ENCODE measurements around the gene ADAMTS6.
A peak's percentile ranks its signal among the peaks of the same experiment; 100 is the strongest.

The ADAMTS6 gene

DNA sequence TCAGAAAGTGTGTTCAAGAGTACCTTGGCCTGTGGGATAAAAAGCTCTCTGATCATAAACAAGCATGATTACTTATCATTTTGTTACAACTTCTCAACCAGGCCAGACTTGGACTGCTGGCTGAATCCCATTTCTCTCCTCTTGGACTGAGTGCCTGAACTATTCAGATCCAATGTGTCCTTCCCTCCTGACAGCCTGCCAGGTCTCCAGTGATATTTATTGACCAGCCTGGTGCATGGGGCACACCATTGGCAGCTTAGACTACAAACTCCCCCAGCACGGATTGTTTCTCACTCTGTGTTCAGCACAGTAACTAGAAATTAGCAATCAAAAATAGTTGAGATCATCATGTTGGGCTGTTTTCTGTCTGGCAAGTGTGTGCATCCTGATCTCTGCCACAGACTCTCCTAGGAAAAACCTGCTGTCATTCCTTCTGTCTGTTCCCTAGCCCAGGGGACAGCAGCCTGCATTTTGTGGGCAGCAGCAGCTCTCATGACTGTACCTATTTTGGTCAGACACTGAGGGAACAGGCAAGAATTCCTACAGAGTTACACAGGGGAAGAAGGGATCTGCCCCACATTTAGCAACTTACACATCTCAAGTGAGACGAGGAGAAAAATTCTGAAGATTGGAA is 348.1 kb downstream of the ADAMTS6 start:
- no peak for DNase-seq

DNA sequence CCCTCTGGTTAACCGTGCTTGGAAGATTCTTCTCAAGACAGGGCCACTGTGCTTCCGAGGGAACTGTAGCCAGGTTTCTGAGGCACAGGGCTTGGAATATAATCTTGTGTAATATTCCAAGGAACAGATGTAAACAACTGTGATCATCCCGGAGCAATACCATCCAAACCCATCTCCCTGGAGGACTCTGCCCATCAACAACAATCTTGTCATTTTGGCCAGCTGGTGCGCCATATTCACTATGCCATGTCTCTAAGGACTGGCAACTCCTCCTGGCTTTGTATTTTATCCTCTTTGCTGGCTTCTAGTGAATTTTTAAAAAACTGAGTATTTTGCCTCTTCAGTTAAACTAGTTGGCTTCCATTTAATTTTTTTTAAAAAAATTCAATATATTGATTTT is 349.3 kb downstream of the ADAMTS6 start:
- no peak for DNase-seq

DNA sequence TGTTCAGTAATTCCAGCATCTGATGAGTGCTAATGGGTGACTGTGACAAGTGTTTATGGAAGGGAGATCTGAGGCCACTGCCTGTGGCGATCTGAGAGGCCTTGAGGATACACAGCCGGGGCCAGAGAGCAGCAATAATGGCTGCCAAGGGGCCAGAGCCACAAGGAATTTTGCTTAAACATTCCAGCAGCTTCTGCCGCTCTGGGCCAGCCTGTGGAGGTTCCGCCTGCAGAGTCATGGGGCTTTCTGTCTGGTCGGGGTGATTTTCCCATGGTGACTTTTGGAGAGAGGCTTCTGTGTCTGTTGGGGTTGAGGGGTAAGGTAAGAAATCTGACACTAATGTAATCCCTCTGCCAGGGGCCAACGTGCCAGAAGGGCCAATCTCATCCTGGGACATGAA is 353.5 kb downstream of the ADAMTS6 start:
- no peak for DNase-seq

DNA sequence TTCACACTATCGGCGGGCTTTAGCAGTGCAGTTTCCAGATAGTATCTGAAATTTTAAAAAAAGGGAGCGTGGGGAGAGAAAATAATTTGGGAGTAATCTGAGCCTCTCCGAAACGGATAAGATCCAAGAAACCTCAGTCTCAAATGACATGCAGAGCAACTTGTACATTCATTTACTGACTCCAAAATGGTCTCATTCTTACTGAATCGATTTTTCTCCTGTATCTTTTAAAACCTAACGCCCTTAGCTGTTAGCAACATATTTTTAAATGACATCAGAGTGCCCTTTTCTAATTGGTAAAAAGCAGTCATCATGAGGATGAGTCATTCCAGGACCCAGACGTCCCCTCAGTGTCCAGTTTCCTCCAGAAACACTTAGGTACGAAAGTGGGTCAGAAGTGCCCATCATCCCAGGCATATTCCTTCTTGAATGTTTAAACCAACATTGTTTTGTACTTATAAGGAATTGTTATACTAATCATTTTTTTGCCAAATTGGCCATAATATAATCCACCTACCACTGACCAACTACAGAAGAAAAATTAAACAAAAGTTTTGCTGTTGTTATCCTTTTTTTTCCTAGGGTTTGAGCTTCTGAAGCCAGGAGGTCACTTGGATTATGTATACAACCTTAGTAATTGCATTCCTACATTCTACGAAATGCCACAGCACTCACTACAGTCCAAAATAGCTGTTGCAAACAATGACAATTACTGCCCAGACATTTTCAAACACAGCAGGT is 354.4 kb downstream of the ADAMTS6 start:
- no peak for DNase-seq

DNA sequence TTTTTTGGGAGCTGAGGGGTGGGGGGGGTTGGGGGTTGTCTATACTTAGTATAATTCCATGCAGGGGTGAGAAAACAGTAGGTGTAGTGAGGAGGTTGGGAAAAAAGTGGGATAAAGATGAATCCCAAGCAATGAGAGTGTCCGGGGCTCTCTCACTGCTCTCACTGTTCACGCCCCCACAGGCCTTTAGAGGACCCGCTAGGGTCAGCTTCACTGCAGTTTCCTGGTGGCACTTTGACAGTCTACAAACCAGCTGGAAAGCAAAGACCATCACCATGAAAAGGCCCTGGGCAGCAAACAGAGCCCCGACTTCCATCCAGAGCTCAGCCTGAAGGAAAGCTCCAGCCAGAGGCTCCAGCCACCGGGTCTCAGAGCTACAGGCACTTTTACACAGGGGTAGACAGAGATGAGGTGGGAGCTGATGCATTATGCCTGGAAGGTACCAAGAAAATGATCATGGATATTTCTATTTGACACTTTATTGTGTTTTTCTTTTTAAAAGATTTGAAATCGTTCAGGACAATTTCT is 355.1 kb downstream of the ADAMTS6 start:
- no peak for DNase-seq

DNA sequence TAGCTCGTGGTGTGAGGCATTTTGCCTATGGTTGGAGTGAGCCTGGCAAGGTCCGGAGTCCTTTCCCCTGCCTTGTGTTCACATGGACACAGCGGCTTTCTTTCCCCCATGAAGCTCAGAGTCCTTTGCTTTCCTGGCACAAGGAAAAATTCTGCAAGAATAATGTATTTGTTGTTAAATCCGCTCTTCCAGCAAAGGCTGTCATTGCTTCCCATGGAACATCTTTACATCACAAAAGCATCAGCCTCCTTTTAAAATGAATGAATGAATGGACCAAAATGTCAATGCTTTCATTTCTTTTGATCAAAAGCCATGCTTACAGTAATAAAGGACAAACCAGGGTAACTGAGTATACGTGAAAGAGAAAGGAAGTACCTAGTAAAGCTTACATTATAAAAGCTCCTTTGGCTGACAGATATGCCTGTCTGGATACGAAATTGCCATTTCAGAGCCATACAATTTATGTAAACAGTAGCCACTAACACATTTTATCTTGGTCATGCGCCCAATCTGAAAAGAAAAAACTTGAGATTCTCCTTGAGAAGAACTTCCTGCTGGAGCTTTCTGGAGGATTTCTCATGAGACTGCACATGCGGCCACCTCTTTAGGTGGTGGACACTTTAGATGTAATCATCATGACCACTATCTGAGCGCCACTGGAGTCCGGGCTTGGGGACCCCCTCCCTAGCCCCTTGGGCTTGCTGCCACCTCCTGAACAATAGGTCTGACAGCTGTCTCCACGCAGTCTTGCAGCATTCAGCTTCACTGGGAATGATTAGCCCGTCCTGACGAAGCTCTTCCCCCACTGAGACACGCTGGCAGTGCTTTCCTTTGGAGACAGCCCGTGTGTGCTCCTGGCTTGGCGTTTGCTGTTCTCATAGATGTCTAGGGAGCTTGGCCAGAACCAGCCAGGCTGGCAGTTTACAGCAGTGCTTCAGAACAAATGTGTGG is 355.9 kb downstream of the ADAMTS6 start:
- DNase-seq = no peak

DNA sequence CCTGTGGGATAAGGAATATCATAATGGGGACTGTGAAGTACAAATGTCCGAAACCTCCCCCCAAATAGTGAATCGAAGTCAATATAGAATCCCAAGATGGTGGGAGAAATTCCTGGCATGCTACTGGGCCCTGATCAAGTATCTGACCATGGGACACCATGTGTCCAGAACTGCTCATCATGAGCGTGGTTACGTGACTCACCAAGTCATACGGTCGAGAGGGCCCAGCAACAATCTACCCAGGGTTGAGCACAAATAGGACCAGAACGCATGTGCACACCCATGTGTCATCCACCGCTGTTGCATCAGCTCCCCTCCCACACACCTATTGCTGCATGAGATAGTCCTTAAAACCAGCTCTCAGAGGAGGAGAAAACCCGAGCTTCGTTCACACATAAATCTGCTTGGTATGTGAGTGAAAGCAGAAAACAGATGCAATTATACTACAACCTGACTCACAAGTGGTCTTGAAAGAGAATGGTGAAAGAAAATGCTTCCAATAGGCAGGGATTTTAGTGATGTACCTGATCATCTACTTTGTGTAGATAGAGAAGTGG is 359.8 kb downstream of the ADAMTS6 start:
- no peak for DNase-seq

DNA sequence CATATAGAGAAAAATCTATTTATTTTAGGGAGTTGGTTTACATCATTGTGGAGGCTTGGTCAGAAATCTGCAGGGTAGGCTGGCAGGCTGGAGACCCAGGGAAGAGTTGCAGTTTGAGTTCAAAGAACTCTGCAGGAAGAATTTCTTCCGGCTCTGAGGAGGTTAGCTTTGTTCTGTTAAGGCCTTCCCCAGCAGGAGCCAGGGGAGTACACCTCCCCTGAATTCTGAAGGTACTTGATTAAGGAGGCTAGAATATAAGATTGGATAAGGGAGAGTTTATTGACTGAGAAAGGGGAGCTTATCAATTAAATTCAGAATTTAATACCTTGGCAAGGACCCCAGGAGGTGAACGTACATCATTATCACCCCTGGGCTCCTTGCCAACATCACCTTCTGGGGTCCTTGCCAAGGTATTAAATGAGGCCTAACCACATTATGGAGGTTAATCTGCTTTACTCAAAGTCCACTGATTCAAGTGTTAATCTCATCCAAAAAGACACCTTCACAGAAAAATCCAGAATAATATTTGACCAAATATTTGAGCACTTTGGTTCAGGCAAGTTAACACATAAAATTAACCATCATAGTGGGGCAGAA is 361.3 kb downstream of the ADAMTS6 start:
- DNase-seq = no peak

DNA sequence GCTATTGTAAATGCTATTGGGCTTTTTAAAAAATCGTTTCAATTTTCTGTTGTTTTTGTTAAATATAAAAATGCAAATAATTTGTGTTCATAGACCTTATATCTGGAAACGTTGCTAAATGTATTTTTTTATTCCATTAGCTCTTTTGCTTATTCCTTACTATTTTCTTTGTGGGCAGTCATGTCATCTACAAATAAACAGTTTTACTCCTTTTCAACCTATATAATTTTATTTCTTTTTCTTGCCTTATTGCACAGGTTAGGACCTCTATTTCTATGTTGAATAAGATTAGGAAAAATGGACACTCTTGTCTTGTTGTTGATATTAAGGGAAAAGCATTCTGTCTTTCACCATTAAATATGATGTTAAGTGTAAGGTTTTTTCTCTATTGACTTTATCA is 364.2 kb downstream of the ADAMTS6 start:
- no peak for DNase-seq

DNA sequence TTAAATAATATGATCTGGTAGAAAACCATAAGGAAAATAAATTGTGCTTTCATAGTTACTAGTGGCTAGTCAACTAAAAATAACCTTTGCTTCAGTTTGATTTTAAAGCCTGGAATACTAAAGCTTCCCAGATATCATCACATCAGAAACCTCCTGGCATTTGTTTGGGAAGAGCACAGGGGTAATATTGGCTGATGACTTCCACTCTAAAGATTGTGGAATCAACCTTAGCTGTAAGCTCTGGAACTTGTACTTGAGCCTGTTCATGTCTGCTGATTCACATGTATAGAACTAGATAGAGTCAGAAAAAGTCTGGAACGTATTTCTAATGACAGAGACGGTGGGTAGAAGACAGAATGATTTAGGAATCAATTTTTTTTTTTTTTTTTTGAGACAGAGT is 367.9 kb downstream of the ADAMTS6 start:
- no peak for DNase-seq

DNA sequence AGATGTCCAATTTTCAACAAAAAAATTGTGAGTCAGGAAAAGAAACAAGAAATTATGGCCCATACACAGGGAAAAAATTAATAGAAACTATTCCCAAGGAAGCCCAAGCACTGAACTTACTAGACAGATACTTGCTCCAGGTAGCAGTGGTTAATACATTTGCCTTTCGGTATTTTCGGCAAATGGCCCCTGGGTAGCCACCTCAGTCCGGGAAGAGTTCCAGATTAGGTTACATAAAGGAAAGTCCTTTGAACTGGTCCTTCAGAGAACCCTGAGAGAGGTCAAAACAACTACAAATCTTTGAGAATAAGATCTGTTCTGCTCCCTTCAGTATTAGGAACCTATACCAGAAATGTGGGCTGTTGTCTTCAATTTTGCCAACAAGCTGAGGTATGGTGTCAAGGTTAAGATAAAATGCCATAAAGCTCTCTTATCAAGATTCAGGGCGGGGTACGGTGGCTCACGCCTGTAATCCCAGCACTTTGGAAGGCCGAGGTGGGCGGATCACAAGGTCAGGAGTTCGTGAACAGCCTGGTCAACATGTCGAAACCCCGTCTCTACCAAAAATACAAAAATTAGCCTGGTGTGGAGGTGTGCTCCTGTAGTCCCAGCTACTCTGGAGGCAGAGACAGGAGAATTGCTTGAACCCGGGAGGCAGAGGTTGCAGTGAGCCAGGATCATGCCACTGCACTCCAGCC is 369.6 kb downstream of the ADAMTS6 start:
- no peak for DNase-seq

DNA sequence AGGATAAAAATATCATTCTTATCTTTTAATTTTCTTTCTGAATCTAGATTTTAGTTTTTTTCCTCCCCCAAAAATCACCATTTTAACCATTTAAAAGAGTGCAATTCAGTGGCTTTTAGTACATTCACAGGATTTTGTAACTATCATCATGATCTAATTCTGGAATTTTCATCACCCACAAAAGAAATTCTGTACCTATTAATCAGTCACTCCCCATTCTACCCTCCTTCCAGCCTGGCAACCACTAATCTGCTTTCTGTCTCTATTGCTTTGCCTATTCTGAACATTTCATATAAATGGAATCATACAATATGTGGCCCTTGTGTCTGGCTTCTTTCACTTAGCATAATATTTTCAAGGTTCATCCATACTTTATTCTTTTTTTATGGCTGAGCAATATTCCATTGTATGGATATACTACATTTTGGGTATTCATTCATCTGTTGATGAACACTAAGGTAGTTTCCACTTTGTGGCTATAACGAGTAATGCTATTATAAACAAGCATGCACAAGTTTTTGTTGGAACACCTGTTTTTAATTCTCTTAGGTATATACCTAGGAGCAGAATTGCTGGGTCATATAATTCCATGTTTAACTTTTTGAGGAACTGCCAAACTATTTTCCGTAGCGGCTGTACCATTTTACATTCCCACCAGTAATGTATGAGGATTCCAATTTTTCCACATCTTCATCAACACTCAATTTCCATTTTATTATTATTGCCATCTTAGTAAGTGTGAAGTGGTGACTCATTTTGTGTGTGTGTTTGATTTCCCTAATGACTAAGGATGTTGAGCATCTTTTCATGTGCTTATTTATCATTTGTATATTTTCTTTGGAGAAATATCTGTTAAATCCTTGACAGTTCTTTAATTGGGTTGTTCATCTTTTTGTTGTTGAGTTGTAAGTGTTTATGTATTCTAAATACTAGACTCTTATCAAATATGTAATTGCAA is 372.7 kb downstream of the ADAMTS6 start:
- no peak for DNase-seq

DNA sequence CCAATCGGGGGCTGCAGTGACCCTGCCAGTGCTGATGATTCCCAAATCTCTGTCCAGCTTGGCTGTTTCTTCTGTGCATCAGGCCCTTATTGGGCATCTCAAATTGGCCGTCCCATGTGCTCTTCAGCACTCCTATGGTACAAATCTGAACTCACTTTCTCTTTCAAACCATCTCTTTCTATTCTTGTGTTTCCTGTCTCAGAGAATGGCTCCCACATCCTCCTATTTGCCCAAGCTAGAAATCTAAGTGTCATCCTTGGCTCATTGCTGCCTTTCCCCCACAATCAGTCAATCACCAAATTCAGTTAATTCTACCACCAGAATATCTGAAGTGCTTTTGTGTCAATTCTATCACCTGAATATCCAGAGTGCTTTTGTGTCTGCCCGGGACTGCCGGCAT is 376.4 kb downstream of the ADAMTS6 start:
- DNase-seq = no peak

DNA sequence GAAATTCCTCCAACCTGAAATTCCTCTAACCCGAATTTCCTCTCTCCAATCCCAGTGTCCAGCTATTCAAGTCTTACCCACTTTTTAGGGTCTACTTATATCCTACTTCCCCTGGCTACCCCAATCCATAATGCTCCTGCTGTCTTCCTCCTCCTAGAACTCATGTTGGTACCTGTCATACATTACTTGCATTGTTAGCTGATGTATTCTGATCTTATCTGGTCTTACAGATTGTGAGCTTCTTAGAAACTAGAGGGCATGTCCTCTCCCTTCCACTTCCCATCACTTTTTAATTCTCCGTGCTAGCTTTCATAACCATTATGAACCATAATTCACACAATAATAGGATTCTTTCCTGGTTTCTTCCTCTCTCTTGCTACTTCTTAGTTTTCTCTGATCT is 376.9 kb downstream of the ADAMTS6 start:
- DNase-seq = no peak

DNA sequence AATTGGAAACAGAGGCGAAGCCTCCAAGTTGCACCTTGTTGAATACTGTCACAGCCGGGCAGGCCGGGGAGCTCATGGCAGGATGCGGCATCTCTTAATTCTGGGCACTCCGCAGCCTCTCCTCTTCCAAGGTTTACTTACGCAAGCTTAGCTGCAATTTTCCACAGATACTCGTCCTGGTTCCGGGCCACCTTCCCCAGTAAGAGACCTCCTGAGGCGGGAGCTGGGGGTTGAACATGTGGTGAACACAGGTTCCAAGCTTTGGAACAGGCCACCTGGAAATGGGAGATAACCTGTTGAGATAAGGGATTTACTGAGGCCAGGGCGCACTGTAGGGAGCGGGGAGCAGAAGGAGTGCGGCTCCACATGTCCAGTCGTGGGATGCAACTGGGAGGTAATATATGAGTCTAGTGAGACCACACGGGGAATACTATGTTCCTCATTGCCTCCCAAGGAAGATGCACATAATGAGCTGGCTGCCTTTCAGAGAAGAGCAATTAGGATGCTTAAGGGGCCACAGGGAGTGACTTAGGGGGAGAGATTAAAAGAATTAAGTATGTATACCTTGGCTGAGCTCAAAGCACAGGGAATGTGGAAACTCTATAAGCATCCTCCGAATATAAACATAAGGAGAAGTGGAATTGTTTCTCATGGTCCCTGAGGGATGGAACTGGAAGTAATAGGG is 377.8 kb downstream of the ADAMTS6 start:
- no peak for DNase-seq

DNA sequence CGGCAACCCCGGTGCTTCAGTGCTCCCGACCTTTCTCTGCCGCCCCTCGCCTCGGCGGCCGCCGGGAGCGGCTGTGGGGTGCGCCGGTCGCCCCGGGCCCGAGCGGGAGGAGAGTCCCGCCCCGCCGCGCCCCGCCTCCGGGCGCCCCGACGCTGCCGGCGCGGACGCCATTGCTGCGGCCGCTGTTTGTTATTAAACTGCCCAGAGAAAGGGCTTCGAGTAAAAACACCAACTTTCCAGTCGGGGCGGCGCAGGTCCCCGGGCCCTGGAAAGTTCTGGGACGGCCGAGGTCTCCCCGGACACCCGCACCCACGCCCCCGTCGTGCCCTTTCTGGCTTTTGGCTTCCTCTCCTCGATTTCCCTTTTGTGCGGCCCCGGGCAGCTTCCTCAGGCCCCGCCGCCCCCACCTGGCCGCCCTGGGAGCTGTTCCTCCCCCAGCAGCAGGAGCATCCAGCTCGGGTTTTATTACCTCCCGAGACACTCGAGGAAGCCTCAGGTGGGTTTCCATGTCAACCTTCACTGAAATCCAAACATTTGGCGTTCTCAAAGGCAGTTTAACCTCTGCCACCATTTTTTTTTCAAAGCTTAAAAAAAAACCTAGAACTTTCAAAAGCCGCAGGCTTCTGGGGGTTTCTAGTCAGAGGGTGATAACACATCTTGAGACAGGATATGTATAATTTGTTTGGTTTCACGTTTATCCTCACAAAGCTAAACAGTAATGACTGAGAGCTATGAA is 378.6 kb downstream of the ADAMTS6 start:
- peak; percentile 69 for DNase-seq

DNA sequence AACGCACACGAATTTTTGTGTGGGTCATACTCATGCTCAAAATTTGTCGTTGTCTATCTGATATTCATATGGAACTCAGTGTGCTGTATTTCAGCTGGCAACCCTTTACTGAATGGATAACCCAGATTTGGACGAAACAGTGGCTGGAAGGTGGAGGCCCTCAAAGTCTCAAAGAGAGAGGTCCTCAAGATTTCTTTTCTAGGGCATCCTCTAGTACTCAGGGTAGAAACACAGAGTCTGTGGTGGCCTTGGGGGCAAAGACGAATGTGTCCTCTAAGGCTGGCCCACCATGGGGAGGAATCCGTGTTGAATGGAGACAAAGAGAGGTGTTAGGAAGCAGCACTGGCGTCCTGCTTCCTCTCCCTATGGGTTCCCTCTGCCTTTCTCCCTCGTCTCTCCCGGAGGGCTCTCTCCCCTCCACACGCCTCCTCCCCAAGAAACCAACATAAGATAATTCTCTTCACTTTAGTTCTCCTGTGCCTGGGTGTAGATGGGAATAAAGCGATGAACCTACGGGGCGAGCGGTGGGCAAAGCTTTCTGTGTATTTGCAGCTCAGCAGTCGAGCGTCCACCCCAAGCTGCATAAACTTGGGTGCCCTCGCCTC is 379.2 kb downstream of the ADAMTS6 start:
- DNase-seq = no peak

DNA sequence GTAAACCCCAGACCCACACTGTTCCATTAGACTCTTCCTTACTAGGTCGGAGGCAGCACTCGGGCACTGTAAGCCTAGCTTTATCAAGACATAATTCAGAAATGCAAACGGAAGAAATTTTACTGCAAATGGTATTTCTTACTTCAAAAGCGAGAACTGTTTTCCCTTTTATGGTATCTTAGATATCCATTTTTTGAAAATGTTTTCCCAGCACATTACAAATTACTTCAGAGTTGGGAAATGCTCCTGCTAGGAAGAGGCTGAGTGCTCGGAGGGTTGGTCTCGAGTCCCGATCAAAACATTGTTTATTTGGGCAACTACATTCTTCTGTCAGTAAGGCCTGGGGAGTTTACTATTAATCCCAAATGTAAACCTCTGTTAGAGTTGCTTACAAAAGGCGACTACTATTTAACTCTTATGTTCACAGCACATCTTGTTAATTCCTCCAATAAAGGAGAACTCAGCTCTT is 380.1 kb downstream of the ADAMTS6 start:
- no peak for DNase-seq

Measured in NCI-H187 treated with DMSO at 0.1 percent for 48 hours (cell line).